Fibroblast of lung (primary cell): Measurements from ENCODE around the gene DZANK1.

ENCODE experiments used
- CTCF ChIP-seq, 2 donors: IDR thresholded peaks in 1 of 2; conservative IDR thresholded peaks in 1 of 2; 1 replicate in 1 of 2; 2 replicates in 1 of 2; pipeline ENCODE4 v1.5.1; 2011 to 2012; ENCODE audit warnings: low read length in 2 of 2, control low read depth in 1 of 2, inconsistent platforms in 1 of 2, low read depth in 1 of 2, mild to moderate bottlenecking in 1 of 2
- EZH2 ChIP-seq: IDR thresholded peaks from 2 replicates; pipeline ENCODE4 v1.5.1; 2012; ENCODE audit warnings: low read length, control low read depth, mild to moderate bottlenecking; ENCODE audit errors: missing control alignments

GRCh38 chr20:18403269-18403668 lies 63.6 kb downstream of the DZANK1 start:
- no peak for TF ChIP-seq CTCF (conservative IDR thresholded peaks at IDR 0.05 in 1 of 2, IDR thresholded peaks at IDR 0.05 in 1 of 2; ENCODE audit: low read depth in 1 of 2, low read length in 2 of 2)
- TF ChIP-seq EZH2 = no peak
